GF-D8 (cell line): ENCODE data around the gene IDI1.
"Not testable (repeated sequence)": the region's sequence is repeated elsewhere in the genome, so short reads cannot be mapped to it uniquely, and the experiment has no call there.

Experiments
- DNase-seq: peaks from one replicate; lab custom pipeline; 2025; lab: John Stamatoyannopoulos, UW

IDI1 gene

DNA sequence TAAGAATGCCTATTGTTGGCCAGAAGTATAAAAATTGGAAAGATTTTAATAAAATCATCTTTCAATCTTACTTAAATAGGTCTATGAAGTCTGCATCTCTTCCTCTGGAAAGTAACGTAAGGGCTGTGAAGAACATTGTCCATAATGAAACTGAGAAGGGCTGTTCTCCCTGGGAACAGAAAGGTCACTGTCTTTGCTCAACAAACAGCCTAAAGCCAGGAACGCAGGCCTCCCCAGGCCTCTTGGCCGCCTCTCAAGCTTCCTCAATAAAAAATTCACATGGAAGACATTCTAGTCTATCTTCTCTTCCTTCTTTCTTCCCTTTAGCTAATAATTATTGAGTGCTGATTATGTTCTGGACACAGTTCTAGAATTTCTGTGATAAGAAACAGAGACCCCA is 14.2 kb downstream of the IDI1 start:
- DNase-seq: no peak

- no peak for DNase-seq
These were observed 15.3 kb downstream of the IDI1 start for GRCh38 chr10:1033601-1034000.

DNA sequence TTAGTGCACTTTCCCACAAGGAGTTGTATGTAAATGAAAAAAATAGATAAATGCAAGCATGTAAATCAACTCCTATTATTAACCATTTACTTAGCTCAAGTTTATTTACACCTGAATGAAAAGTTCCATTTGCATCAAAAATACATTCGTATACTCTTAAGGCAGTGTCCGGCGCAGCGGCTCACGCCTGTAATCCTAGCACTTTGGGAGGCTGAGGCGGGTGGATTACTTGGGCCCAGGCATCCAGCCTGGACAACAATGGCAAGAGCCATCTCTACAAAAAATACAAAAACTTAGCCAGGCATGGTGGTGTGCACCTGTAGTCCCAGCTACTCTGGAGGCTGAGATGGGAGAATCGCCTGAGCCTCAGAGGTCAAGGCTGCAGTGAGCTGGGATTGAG is 19.1 kb downstream of the IDI1 start:
- DNase-seq: no peak

- DNase-seq: no peak
These were observed 22.3 kb downstream of the IDI1 start for GRCh38 chr10:1026578-1026977.

- DNase-seq: no peak
These were observed 23.2 kb downstream of the IDI1 start, which contains the start of gene IDI2 for GRCh38 chr10:1025683-1026082. Gene IDI2 (minus strand): TSS chr10:1025859. CDS start chr10:1024723, 1,136 bp downstream.

DNA sequence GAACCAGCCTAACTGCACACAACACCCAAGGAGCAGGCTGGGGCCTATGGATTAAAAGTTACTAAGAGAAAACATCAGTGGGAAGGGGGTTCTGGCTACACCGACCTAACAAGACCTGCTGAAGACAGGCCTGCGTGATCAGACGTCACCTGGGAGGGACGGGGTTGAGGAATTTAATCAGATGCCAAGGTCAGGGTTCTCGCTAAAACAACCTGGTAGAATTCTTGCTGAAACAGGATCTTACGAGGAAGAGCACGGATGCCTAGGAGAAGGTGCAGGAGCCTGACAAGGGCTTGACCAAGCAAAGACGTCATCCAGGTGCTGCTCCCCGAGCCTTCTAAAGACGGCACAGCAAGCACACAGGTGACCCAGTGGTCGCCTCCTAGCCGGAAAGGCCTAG is 24.8 kb downstream of the IDI1 start:
- DNase-seq: no peak

GRCh38 chr10:1022413-1022812 is 26.5 kb downstream of the IDI1 start:
- no peak for DNase-seq

DNA sequence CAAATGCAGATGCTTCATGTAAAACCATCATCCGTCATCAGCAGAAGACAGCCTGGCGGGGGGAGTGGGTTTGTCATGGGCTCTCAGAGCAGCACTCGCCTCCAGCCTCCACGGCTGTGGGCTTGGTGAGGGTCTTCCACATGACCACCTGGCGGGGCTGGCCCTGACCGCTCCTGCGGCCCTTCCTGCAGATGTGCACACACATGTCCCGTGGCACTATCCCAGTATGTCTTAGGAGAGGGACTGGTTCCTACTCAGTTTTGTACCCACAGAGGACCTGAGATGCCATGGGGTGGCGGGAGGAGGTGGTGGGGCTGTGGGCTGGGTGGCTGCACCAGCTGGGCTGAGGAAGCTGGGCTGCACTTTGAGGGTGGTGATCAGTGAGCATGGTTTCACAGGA is 28.0 kb downstream of the IDI1 start:
- no peak for DNase-seq

DNA sequence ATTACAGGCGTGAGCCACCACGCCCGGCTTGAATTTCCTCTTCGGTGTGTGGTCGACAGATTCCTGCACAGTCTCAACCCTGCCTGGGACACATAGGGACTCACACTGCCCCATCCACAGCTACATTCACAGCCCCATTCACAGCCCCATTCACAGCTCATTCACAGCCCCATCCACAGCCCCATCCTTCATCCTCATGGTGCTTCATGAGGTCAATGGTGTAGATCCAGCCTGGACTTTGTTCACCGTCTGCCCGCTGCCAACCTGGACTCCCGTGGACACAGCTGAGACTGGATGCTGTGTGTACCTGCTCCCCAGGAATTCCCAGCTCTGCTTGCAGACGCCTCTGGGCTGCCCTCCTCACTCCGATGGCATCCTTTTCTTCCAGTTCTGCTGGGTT is 28.5 kb downstream of the IDI1 start:
- no peak for DNase-seq

DNA sequence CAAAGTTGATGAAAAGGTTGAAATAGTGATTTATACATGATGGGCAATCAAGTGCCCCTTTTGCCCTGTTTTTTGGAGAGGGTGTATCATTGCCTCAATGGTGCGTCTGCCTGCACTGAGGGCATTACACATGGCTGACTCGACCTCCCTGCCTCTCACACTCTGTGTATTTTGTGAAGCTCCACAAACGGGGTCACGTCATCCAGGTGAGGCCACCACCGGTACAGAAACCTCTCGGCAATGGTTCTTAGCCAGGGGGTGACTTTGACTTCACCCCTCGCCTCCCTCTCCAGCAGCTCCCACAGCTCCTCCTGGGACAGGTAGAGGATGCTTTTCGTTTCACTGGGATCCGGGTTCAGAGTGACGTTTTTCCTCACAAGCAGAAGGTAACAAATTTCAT is 29.6 kb downstream of the IDI1 start:
- DNase-seq: no peak

GRCh38 chr10:1015688-1016087 is 33.2 kb downstream of the IDI1 start:
- no peak for DNase-seq

GRCh38 chr10:1011696-1012095 is 37.2 kb downstream of the IDI1 start:
- DNase-seq: no peak

GRCh38 chr10:1010703-1011102 is 38.2 kb downstream of the IDI1 start:
- no peak for DNase-seq

DNA sequence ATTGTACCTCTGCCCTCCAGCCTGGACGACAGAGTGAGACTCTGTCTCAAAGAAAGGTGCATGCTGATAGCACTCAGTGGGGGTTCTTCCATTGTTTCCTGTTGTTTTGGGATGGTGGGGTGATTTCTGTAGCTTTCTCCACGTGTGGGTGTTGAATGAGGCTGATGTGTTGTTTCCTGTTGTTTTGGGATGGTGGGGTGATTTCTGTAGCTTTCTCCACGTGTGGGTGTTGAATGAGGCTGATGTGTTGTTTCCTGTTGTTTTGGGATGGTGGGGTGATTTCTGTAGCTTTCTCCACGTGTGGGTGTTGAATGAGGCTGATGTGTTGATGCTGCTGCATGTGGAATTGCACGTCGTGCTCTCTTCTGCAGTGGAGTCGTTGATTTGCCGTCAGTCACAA is 39.0 kb downstream of the IDI1 start:
- DNase-seq: not testable (repeated sequence)

DNA sequence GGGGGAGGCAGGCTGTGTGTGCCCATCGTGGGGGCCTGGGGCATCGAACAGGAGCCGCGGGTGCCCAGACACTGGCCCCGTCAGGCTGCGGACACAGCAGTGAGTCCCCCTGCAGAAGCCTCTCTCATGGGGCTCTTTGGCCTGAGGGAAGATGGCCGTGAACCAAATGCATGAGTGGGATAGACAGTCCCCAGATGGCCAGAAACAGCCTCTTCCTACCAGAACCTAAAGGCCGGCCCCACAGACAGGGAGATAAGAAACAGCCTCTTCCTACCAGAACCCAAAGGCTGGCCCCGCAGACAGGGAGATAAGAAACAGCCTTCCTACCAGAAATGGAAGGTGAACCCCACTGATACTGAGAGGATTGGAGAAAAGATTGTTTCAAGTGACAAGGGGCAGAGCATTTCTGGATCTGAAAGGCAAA is 39.8 kb downstream of the IDI1 start:
- DNase-seq: no peak

GRCh38 chr10:1007583-1007982 is 41.3 kb downstream of the IDI1 start:
- DNase-seq: no peak

- DNase-seq: no peak
These were observed 42.3 kb downstream of the IDI1 start for GRCh38 chr10:1006573-1006972.

- no peak for DNase-seq
These were observed 44.8 kb downstream of the IDI1 start for GRCh38 chr10:1003884-1004670.

GRCh38 chr10:1002425-1003006 is 46.4 kb downstream of the IDI1 start:
- no peak for DNase-seq

DNA sequence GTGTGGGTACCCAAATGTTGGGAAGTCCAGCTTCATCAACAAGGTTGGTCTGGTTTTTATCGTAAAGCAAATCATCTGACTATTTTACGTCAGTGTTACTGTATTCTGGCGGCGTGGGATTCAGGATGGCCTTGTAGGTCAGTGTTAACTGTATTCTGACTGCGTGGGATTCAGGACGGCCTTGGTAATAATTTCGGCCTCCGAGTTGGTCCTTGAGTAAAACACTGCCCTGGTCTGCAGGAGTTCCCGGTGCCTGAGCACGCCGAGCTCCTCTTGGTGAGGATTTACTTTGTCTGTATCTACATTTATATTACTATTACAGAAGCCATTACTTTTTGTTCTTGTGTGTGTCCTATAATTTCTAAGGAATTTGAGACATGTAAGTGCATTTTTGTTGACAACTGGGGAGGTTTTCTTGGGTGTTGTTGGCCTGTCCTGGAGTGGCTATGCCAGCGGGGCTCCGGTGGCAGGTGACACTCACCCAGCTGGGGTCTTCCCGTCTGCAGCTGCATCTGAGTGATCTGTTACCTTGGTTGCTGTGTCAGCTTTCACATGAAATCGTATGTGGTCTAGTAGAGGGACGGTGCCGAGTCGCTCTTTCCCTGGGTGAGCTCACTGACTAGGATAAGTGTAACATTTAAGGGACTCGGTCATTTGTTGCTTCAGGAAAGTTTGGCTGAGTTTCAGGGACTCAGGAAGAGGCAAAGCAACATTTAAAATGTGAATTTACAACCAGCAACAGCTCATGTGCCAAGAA is 51.5 kb downstream of the IDI1 start:
- no peak for DNase-seq

GRCh38 chr10:996031-996430 is 52.9 kb downstream of the IDI1 start:
- no peak for DNase-seq

DNA sequence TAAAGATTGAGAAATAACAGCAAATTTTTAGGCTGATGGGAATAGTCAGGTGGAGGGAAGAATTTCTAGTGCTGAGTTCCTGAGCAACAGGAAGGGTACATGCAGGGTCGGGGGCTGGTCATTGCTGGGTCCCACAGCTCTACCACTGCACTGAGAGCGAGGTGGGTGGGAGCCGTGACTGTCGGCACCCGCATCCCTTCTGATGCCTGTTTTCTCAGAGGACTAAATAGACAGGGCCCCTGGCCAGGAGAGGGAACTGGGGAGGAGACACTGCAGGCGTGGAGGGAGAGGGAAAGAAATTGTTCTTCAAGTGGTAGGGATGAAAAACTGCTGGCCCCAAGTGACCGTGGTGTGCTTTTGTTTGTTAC is 53.4 kb downstream of the IDI1 start:
- no peak for DNase-seq
